ENCODE results near the gene PCBP3.

Gene PCBP3

DNA sequence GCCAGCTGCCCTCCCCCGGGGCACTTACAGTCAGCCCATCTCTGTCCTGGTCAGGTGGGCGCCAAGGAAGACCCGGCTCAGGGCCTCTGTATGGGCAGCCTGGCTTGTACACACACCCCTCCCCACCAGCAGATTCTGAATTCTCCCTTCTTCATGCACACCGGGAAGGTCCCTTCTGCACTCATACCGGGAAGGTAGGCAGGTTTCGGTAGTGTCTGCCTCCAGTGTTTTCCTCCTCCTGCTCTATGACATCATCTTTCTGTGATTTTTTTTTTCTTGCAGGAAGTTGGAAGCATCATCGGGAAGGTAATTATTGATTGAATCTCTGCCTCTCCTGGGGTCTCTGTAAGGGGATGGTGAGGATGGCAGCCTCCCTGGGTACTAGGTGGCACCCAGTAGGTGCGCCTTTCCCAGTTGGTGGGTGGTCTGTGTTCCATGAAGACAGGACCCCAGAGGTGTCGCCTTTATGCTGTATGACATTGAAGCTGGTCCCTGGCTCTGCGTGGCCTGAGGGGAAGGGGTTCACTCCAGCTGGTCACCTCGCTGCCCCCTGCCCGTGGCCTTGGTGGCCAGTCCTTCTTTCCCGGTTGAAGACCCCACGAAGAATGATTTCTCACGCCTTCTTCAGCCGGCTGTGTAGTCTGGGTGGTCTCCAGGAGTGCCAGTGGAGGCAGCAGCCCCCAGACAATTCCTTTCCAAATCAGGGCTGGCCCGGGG, 255.9 kb downstream of the PCBP3 start:
- H3K4me3 ChIP-seq (replicated peaks; ENCODE audit: low read depth, low read length): no peak overlapping the region
- TF ChIP-seq, protein P1, sequence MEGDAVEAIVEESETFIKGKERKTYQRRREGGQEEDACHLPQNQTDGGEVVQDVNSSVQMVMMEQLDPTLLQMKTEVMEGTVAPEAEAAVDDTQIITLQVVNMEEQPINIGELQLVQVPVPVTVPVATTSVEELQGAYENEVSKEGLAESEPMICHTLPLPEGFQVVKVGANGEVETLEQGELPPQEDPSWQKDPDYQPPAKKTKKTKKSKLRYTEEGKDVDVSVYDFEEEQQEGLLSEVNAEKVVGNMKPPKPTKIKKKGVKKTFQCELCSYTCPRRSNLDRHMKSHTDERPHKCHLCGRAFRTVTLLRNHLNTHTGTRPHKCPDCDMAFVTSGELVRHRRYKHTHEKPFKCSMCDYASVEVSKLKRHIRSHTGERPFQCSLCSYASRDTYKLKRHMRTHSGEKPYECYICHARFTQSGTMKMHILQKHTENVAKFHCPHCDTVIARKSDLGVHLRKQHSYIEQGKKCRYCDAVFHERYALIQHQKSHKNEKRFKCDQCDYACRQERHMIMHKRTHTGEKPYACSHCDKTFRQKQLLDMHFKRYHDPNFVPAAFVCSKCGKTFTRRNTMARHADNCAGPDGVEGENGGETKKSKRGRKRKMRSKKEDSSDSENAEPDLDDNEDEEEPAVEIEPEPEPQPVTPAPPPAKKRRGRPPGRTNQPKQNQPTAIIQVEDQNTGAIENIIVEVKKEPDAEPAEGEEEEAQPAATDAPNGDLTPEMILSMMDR (IDR thresholded peaks at IDR 0.05; ENCODE audit: low read length, missing control alignments): no peak
- no peak for DNase-seq (ENCODE audit: low read depth)

DNA sequence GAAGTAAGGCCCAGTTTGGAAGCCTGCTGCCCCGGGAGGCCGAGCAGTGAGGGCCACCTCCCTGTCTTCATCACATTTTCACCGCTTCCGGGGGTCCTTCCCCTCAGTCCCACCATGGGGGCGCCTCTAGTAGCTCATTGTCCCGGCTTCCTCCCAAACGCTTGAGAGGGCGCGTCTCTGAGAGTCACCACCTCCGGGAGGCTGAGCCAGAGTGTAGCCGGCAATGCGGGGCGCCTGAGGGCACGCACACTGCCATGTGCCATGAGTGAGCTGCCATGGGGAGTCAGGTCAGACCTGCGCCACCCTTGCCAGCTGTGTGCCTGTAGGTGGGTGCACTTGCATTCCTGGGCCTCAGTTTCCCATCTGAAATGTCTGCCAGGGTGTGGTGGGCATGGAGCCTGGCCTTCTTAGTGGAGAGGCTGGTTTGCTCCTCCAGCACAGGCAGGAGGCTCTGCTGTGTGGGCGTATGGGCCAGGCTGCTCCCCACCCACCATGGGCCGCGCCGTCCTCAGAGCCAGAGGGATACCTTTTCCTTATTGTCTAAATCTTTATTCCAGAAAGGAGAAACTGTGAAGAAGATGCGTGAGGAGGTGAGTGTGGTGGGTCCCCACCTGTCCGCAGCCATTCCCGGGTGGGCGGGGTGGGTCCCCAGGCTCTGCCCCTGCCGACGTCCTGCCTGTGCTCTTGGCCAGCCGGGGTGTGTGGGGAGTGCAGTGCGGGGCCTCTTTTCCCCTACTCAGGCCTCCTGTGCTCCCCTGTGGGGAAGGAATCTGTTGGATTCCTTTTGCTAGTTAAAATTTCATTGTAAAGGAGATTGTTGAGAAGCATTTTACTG, 256.7 kb downstream of the PCBP3 start:
- no peak for DNase-seq (ENCODE audit: low read depth)
- TF ChIP-seq, protein P1 (IDR thresholded peaks at IDR 0.05; ENCODE audit: low read length, missing control alignments): no peak
- H3K4me3 ChIP-seq (replicated peaks; ENCODE audit: low read depth, low read length): no peak overlapping the region

DNA sequence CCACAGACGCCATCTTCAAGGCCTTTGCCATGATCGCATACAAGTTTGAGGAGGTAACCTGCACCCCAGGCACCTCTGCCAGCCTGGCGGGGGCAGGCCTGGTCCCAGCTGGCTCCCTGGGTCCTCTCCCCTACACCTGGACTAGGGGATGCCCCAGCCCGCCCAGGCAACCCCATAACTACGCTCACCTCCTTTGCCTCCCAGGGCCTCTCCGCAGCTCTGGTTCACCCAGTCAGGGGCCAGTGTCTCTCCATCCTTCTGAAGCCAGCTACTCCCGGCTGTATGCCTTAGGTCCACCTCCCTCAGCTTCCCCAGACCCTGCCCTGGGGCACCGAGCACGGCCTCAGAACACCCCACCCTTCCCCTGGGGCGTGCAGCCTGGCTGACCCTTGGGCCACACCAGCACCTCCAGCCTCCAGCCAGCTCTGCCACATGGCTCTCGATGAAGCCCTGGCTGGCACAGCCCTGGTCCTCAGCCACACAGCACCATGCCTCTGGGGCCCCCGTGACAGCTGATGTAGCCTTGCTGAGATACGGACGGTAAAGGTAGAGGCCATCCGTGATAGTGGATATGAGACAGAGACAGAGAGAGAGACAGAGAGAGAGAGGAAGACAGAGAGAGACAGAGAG, 257.7 kb downstream of the PCBP3 start:
- no peak overlapping the region for H3K4me3 ChIP-seq (replicated peaks; ENCODE audit: low read depth, low read length)
- TF ChIP-seq, protein P1 (IDR thresholded peaks at IDR 0.05; ENCODE audit: low read length, missing control alignments): no peak
- DNase-seq (ENCODE audit: low read depth): no peak

DNA sequence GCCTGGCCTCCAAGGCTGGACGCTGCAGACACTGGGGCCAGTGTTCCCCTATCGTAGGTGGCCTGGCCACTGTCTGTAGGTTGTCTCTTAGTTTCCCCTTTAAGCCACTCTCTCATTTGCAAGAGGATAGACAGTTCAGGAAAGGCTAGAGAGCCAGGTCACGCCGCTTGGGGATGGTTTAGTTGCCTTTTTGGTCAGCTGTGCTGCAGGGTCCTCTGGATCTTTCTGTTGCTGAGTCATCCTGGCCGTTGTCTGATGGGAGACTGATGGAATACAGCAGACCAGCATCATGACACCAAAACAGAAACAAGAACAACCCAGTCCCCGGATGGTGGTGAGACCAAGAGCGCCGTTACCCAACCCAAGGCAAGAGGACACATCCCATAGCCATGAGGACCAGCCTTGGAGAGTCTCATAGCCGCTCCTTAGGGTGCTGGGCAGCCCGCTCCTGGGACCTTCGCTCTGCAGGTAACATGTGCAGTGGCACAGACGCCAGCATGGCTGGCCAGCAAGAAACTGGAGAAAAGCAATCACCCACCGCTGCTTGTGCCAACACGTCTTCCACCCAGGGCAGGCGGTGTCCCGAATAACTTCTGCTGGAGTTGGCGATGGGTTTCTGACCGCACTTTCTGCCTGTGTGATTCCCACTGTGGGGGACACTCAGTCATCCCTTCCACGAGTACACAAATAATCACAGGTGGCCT, 258.9 kb downstream of the PCBP3 start:
- no peak for DNase-seq (ENCODE audit: low read depth)
- TF ChIP-seq, protein P1 (IDR thresholded peaks at IDR 0.05; ENCODE audit: low read length, missing control alignments): no peak

DNA sequence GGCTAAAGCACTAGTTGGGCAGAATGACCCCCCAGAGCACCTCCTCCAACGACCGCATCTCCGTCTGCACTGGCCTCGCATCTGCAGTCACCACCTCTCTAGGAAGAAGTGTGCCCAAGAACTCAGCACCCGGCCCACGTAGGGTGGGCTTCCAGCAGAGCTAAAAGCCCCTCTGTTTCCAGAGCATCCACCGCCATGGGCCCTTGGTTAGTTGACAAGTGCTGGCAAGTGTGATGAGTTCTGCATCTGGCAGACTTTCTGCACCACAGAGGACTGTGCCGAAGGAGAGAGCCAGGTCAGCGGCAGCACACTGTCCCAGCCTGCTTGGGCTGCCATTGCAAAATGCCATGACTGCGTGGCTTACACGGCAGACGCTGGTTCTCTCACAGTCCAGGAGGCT, 261.7 kb downstream of the PCBP3 start:
- TF ChIP-seq, protein P1 (IDR thresholded peaks at IDR 0.05; ENCODE audit: low read length, missing control alignments): no peak
- DNase-seq (ENCODE audit: low read depth): no peak
- no peak overlapping the region for H3K4me3 ChIP-seq (replicated peaks; ENCODE audit: low read depth, low read length)

More for the DNA sequence above, 258.9 kb downstream of the PCBP3 start:
- H3K4me3 ChIP-seq (replicated peaks; ENCODE audit: low read depth, low read length): no peak overlapping the region

- DNase-seq (ENCODE audit: low read depth): no peak
- TF ChIP-seq, protein P1 (IDR thresholded peaks at IDR 0.05; ENCODE audit: low read length, missing control alignments): no peak
- H3K4me3 ChIP-seq (replicated peaks; ENCODE audit: low read depth, low read length): no peak overlapping the region
Measured at GRCh38 chr21:45906196-45906805, 262.8 kb downstream of the PCBP3 start.
